Activated CD8-positive, alpha-beta T cell treated with anti-CD3 and anti-CD28 coated beads, Interleukin-2, amount 10 ng/mL, durations not matched to agents 7 days and 5 days (primary cell): ENCODE data around the gene PROSER3. TPM values are rescaled to one million over a fixed set of nuclear protein-coding genes. Genes with fewer than 3 reads are reported as not detected.
"Not testable (repeated sequence)": the region's sequence is repeated elsewhere in the genome, so short reads cannot be mapped to it uniquely, and the experiment has no call there.

Experiments used
- ATAC-seq: fragments of 150-1000 bp; cut with Tn5 transposase; one replicate; pipeline ENCODE4 v1.10.0; 2021; ENCODE audit warnings: moderate library complexity
- CTCF ChIA-PET: fragments of 350-600 bp; sonication (Branson Sonifier 250); formaldehyde crosslinking; loops from one replicate; lab custom pipeline; 2021; ENCODE audit warnings: antibody characterized with exemption; lab: Charles Lee
- POLR2A ChIA-PET: fragments of 350-600 bp; sonication (Branson Sonifier 250); formaldehyde crosslinking; loops from one replicate; lab custom pipeline; 2021; ENCODE audit warnings: antibody characterized with exemption; lab: Charles Lee
- DNase-seq: peaks from one replicate; pipeline ENCODE4 v3.0.0-alpha.2; 2020
- H3K27ac Mint-ChIP-seq: one replicate; pipeline ENCODE4 v1.8.0; 2021; ENCODE audit warnings: mild to moderate bottlenecking, mixed read lengths
- H3K27me3 Mint-ChIP-seq: one replicate; pipeline ENCODE4 v1.8.0; 2021; ENCODE audit warnings: low read depth, mixed read lengths
- H3K36me3 Mint-ChIP-seq: one replicate; pipeline ENCODE4 v1.8.0; 2021; ENCODE audit warnings: low read depth, mixed read lengths
- H3K4me1 Mint-ChIP-seq: one replicate; pipeline ENCODE4 v1.8.0; 2021; ENCODE audit warnings: low read depth, mixed read lengths
- H3K4me3 Mint-ChIP-seq: one replicate; pipeline ENCODE4 v1.8.0; 2021; ENCODE audit warnings: mild to moderate bottlenecking, mixed read lengths
- H3K9me3 Mint-ChIP-seq: one replicate; pipeline ENCODE4 v1.8.0; 2022; ENCODE audit warnings: mixed read lengths; ENCODE audit not compliant: insufficient read depth
- total RNA-seq, 2 experiments: library from RNA; stranded (reverse); gene quantifications; one replicate each; pipeline ENCODE4 v1.2.3, GENCODE V29; 2021

PROSER3 gene
- total RNA-seq, 2 experiments from 2014 or later: 48.0 to 54.6 TPM

- ATAC-seq (no peak), DNase-seq (no peak)
- Mint-ChIP-seq H3K9me3 (no peaks in the 10 kb centered on the region), H3K27me3 (no peaks in the 10 kb centered on the region), H3K36me3 (peaks cover 66% of the 10 kb centered on the region), H3K27ac (no peak overlapping the region), H3K4me3 (no peak overlapping the region), H3K4me1 (peaks cover 18% of the 10 kb centered on the region)
- CTCF ChIA-PET: interaction anchor here (1.2 to 1.6 kb wide), 2 partner anchors 18 to 28 kb away, joined by 4 read pairs; no protein-coding TSS in a partner anchor
- POLR2A ChIA-PET: interaction anchor here (1.3 kb wide), 1 partner anchor 18 kb away, joined by 5 read pairs; no protein-coding TSS in a partner anchor
Observed at GRCh38 chr19:35722897-35723296, 35.1 kb upstream of the PROSER3 start.

GRCh38 chr19:35723671-35724070 is 34.3 kb upstream of the PROSER3 start:
- ChIA-PET CTCF (interaction anchor here (1.2 to 1.6 kb wide), 2 partner anchors 17 to 29 kb away, joined by 4 read pairs; no protein-coding TSS in a partner anchor), POLR2A (interaction anchor here (1.3 kb wide), 1 partner anchor 17 kb away, joined by 5 read pairs; no protein-coding TSS in a partner anchor)
- Mint-ChIP-seq H3K4me1 (peaks cover 18% of the 10 kb centered on the region), H3K4me3 (no peak overlapping the region), H3K36me3 (peaks cover 73% of the 10 kb centered on the region), H3K9me3 (no peaks in the 10 kb centered on the region), H3K27me3 (no peaks in the 10 kb centered on the region), H3K27ac (no peak overlapping the region)
- DNase-seq (no peak), ATAC-seq (no peak)

- not testable (repeated sequence) for H3K4me3 Mint-ChIP-seq, H3K9me3 Mint-ChIP-seq
- POLR2A ChIA-PET: interaction anchor here (1.2 to 1.3 kb wide), 2 partner anchors 13 to 16 kb away, joined by 4 to 5 read pairs; no protein-coding TSS in a partner anchor
Observed at GRCh38 chr19:35724132-35724531, 33.8 kb upstream of the PROSER3 start.

GRCh38 chr19:35724560-35724959 is 33.4 kb upstream of the PROSER3 start:
- Mint-ChIP-seq H3K4me1 (peaks cover 10% of the 10 kb centered on the region), H3K9me3 (no peaks in the 10 kb centered on the region), H3K27me3 (no peaks in the 10 kb centered on the region), H3K27ac (no peak overlapping the region), H3K4me3 (no peak overlapping the region), H3K36me3 (peaks cover 77% of the 10 kb centered on the region)
- ChIA-PET POLR2A (interaction anchor here (1.2 kb wide), 1 partner anchor 13 kb away, joined by 4 read pairs; no protein-coding TSS in a partner anchor), CTCF (interaction anchor here (1.6 kb wide), 1 partner anchor 30 kb away, joined by 4 read pairs; no protein-coding TSS in a partner anchor)
- ATAC-seq (no peak), DNase-seq (no peak)

More at GRCh38 chr19:35724132-35724531, 33.8 kb upstream of the PROSER3 start:
- peaks cover 14% of the 10 kb centered on the region for H3K4me1 Mint-ChIP-seq
- not testable (repeated sequence) for ATAC-seq, H3K27me3 Mint-ChIP-seq, DNase-seq, H3K27ac Mint-ChIP-seq
- CTCF ChIA-PET: interaction anchor here (1.2 to 1.6 kb wide), 2 partner anchors 16 to 30 kb away, joined by 4 read pairs; no protein-coding TSS in a partner anchor
- H3K36me3 Mint-ChIP-seq: peaks cover 76% of the 10 kb centered on the region

GRCh38 chr19:35725216-35725861 is 32.6 kb upstream of the PROSER3 start:
- POLR2A ChIA-PET: interaction anchor here (0.6 to 1.2 kb wide), 2 partner anchors 12 to 334 kb away, joined by 3 to 4 read pairs; no protein-coding TSS in a partner anchor
- no peak overlapping the region for H3K27ac Mint-ChIP-seq
- H3K9me3 Mint-ChIP-seq: no peaks in the 10 kb centered on the region
- no peak for ATAC-seq
- H3K4me3 Mint-ChIP-seq: no peak overlapping the region
- CTCF ChIA-PET: no interaction called here
- peaks cover 4% of the 10 kb centered on the region for H3K4me1 Mint-ChIP-seq
- no peak for DNase-seq
- peaks cover 80% of the 10 kb centered on the region for H3K36me3 Mint-ChIP-seq
- H3K27me3 Mint-ChIP-seq: no peaks in the 10 kb centered on the region

- Mint-ChIP-seq H3K4me1 (no peaks in the 10 kb centered on the region), H3K9me3 (no peaks in the 10 kb centered on the region), H3K27ac (peak overlapping the region; percentile 47), H3K27me3 (no peaks in the 10 kb centered on the region), H3K36me3 (peaks cover 78% of the 10 kb centered on the region), H3K4me3 (no peak overlapping the region)
- ATAC-seq (no peak), DNase-seq (no peak)
- POLR2A ChIA-PET: interaction anchor here (1.0 to 1.8 kb wide), 5 partner anchors 8 to 17 kb away, joined by 3 to 7 read pairs (median 5); no protein-coding TSS in a partner anchor
- CTCF ChIA-PET: interaction anchor here (1.1 to 1.6 kb wide), 2 partner anchors 8 to 13 kb away, joined by 3 to 4 read pairs; no protein-coding TSS in a partner anchor
Observed at GRCh38 chr19:35727053-35727955, 30.7 kb upstream of the PROSER3 start.

GRCh38 chr19:35727956-35728706 is 29.8 kb upstream of the PROSER3 start:
- CTCF ChIA-PET: interaction anchor here (1.1 to 1.6 kb wide), 2 partner anchors 9 to 12 kb away, joined by 3 to 4 read pairs; no protein-coding TSS in a partner anchor
- H3K4me3 Mint-ChIP-seq: no peak overlapping the region
- POLR2A ChIA-PET: interaction anchor here (1.3 to 1.8 kb wide), 3 partner anchors 9 to 16 kb away, joined by 4 to 5 read pairs (median 5); no protein-coding TSS in a partner anchor
- H3K9me3 Mint-ChIP-seq: no peaks in the 10 kb centered on the region
- H3K4me1 Mint-ChIP-seq: no peaks in the 10 kb centered on the region
- DNase-seq: no peak
- no peaks in the 10 kb centered on the region for H3K27me3 Mint-ChIP-seq
- no peak overlapping the region for H3K27ac Mint-ChIP-seq
- H3K36me3 Mint-ChIP-seq: peaks cover 70% of the 10 kb centered on the region
- ATAC-seq: no peak

GRCh38 chr19:35729021-35729420 is 29.0 kb upstream of the PROSER3 start:
- Mint-ChIP-seq H3K4me3 (no peak overlapping the region), H3K27ac (no peak overlapping the region), H3K27me3 (no peaks in the 10 kb centered on the region), H3K4me1 (no peaks in the 10 kb centered on the region), H3K36me3 (peaks cover 67% of the 10 kb centered on the region), H3K9me3 (no peaks in the 10 kb centered on the region)
- ChIA-PET POLR2A (interaction anchor here (1.3 to 1.8 kb wide), 2 partner anchors 10 to 11 kb away, joined by 4 to 5 read pairs; no protein-coding TSS in a partner anchor), CTCF (interaction anchor here (1.2 to 1.6 kb wide), 2 partner anchors 11 to 15 kb away, joined by 3 to 4 read pairs; no protein-coding TSS in a partner anchor)
- ATAC-seq (no peak), DNase-seq (no peak)

GRCh38 chr19:35729763-35730162 is 28.2 kb upstream of the PROSER3 start:
- DNase-seq: no peak
- ChIA-PET CTCF (interaction anchor here (1.2 kb wide), 1 partner anchor 15 kb away, joined by 3 read pairs; no protein-coding TSS in a partner anchor), POLR2A (interaction anchor here (1.3 kb wide), 1 partner anchor 12 kb away, joined by 3 read pairs; the partner anchor contains the start of gene KMT2B)
- Mint-ChIP-seq H3K27me3 (no peaks in the 10 kb centered on the region), H3K4me1 (no peaks in the 10 kb centered on the region), H3K36me3 (peaks cover 67% of the 10 kb centered on the region), H3K4me3 (no peak overlapping the region), H3K27ac (no peak overlapping the region), H3K9me3 (no peaks in the 10 kb centered on the region)
- ATAC-seq: no peak

GRCh38 chr19:35730326-35730725 is 27.6 kb upstream of the PROSER3 start:
- Mint-ChIP-seq H3K36me3 (peaks cover 66% of the 10 kb centered on the region), H3K4me3 (no peak overlapping the region), H3K27me3 (no peaks in the 10 kb centered on the region), H3K9me3 (no peaks in the 10 kb centered on the region), H3K27ac (no peak overlapping the region), H3K4me1 (no peaks in the 10 kb centered on the region)
- CTCF ChIA-PET: interaction anchor here (0.6 to 0.8 kb wide), 2 partner anchors 12 to 29 kb away, joined by 3 read pairs; partner anchors contain the start of gene IGFLR1
- DNase-seq (no peak), ATAC-seq (no peak)
- POLR2A ChIA-PET: interaction anchor here (1.3 kb wide), 1 partner anchor 12 kb away, joined by 3 read pairs; the partner anchor contains the start of gene KMT2B
